ENCODE data around the gene SLC22A12.

SLC22A12 gene

DNA sequence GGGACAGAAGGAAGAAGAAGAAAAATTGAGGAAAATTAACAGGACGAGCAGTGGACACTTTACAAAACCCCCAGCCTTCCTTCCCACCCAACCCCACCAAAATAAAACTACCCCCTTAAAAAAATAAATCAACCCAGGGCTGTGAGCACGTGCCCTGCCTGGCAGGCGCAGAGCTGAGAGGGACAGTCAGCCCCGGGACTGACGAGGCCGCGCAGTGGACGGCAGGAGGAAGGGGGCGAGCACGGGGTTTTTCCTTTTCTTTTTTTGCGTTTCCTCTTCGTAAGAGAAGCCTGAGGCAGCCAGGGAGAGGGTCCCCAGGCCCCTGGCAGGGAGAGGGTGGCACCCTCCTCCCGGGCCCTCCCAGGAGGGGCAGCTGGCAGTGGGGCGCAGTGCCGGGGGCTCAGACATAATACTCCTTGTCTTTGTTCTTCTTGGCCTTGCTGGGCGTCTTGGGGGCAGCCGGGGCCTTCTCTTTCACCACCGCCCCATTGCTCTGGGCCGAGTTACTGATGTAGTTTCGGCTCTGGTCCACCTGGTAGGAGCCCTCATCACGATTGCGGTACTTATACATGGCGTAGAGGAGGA lies 15.9 kb downstream of the SLC22A12 start:
- no peak overlapping the region for H3K4me3 ChIP-seq (ENCODE audit: low read length)
- no peak overlapping the region for H2AFZ ChIP-seq (ENCODE audit: low read depth, low read length)
- H3K27me3 ChIP-seq (ENCODE audit: insufficient read depth, low read length): no peaks in the 10 kb centered on the region
- no peaks in the 10 kb centered on the region for H3K9me3 ChIP-seq (ENCODE audit: low read length)
- H3K36me3 ChIP-seq (ENCODE audit: insufficient read depth, low read length): no peaks in the 10 kb centered on the region
- H3K4me1 ChIP-seq (ENCODE audit: insufficient read depth, low read length): peaks cover 13% of the 10 kb centered on the region

DNA sequence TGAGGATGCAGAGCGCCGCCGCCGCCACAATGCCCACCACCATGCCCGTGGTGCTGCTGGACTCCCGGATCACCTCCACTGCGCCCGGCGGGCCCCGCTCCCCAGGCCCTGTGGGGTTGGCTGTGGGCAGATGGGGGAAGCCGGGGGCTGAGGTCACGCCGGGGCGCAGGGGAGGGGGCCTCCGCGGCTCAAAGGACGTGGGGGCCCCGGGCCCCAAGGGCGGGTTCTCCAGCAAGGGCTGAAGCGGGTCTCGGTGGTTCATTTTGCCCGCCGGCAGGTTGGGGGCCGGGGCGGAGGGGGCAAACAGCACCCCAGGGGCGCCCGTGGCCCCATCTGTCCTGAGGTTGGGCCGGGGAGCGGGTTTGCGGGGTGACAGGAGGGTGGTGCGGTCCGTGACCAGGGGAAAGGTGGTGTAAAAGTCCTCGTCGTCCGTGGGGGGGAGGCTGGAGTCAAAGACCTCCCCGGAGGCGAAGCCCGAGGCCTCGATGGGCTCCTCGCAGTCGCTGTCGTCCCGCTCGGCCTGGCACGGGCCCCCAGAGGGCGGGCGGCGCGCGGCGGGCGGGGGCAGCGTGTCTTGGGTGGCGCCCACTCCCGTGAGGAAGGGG lies 16.5 kb downstream of the SLC22A12 start:
- H3K9me3 ChIP-seq (ENCODE audit: low read length): no peaks in the 10 kb centered on the region
- no peaks in the 10 kb centered on the region for H3K36me3 ChIP-seq (ENCODE audit: insufficient read depth, low read length)
- H3K27me3 ChIP-seq (ENCODE audit: insufficient read depth, low read length): no peaks in the 10 kb centered on the region
- peaks cover 13% of the 10 kb centered on the region for H3K4me1 ChIP-seq (ENCODE audit: insufficient read depth, low read length)
- no peak overlapping the region for H3K4me3 ChIP-seq (ENCODE audit: low read length)
- H2AFZ ChIP-seq (ENCODE audit: low read depth, low read length): no peak overlapping the region

- H2AFZ ChIP-seq (ENCODE audit: low read depth, low read length): no peak overlapping the region
- no peaks in the 10 kb centered on the region for H3K27me3 ChIP-seq (ENCODE audit: insufficient read depth, low read length)
- H3K36me3 ChIP-seq (ENCODE audit: insufficient read depth, low read length): no peaks in the 10 kb centered on the region
- no peaks in the 10 kb centered on the region for H3K9me3 ChIP-seq (ENCODE audit: low read length)
- H3K4me1 ChIP-seq (ENCODE audit: insufficient read depth, low read length): peaks cover 8% of the 10 kb centered on the region
- H3K4me3 ChIP-seq (ENCODE audit: low read length): no peak overlapping the region
These were observed 17.0 kb downstream of the SLC22A12 start for GRCh38 chr11:64608046-64608445.

DNA sequence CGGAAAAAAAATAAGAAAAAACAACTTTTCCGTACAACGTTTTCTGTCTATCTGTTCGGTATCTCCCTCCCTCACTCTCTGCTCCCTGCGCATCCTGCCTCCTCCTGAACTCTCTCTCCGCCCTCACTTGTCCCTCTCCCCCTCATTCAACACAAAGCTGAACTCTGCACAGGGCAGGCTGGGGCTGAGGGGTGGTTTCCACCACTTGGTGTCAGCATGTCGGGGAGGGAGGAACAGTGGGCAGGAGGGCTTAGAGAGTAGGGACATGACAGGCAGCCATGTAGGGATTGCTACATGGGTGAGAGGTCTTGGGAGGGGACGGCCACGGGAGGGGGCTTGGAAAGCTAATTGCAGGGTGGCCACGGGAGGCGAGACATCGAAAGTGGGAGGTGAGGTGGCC lies 17.6 kb downstream of the SLC22A12 start:
- no peaks in the 10 kb centered on the region for H3K36me3 ChIP-seq (ENCODE audit: insufficient read depth, low read length)
- peaks cover 8% of the 10 kb centered on the region for H3K4me1 ChIP-seq (ENCODE audit: insufficient read depth, low read length)
- no peak overlapping the region for H3K4me3 ChIP-seq (ENCODE audit: low read length)
- H3K9me3 ChIP-seq (ENCODE audit: low read length): no peaks in the 10 kb centered on the region
- no peaks in the 10 kb centered on the region for H3K27me3 ChIP-seq (ENCODE audit: insufficient read depth, low read length)
- H2AFZ ChIP-seq (ENCODE audit: low read depth, low read length): no peak overlapping the region

GRCh38 chr11:64609436-64610047 lies 18.5 kb downstream of the SLC22A12 start:
- peaks cover 8% of the 10 kb centered on the region for H3K4me1 ChIP-seq (ENCODE audit: insufficient read depth, low read length)
- H3K36me3 ChIP-seq (ENCODE audit: insufficient read depth, low read length): no peaks in the 10 kb centered on the region
- no peak overlapping the region for H3K4me3 ChIP-seq (ENCODE audit: low read length)
- H3K27me3 ChIP-seq (ENCODE audit: insufficient read depth, low read length): no peaks in the 10 kb centered on the region
- H2AFZ ChIP-seq (ENCODE audit: low read depth, low read length): no peak overlapping the region
- no peaks in the 10 kb centered on the region for H3K9me3 ChIP-seq (ENCODE audit: low read length)

DNA sequence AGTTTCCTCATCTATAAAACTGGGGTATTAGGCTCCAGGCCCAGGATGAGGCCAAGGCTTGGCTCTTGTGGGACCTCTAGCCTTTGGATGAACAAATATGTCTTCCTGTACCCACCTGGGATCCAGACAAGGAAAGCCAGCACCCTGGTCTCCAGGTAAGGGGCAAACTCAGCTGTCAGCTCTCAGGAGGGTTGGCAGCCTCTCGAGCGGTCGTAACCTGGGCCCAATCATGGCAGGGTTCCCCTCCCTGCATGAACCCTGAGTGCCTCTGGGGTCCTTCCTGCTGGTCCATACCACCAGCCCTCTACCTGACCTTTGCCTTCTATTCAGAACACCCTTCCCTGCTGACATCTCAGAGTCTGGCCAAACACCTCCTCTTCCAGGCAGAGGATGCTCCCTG lies 19.6 kb downstream of the SLC22A12 start:
- Histone ChIP-seq H3K36me3 (ENCODE audit: insufficient read depth, low read length) (no peaks in the 10 kb centered on the region), H3K27me3 (ENCODE audit: insufficient read depth, low read length) (no peaks in the 10 kb centered on the region), H3K4me3 (ENCODE audit: low read length) (no peak overlapping the region), H3K9me3 (ENCODE audit: low read length) (no peaks in the 10 kb centered on the region), H2AFZ (ENCODE audit: low read depth, low read length) (no peak overlapping the region), H3K4me1 (ENCODE audit: insufficient read depth, low read length) (peaks cover 5% of the 10 kb centered on the region)

- Histone ChIP-seq H2AFZ (ENCODE audit: low read depth, low read length) (no peak overlapping the region), H3K4me1 (ENCODE audit: insufficient read depth, low read length) (peaks cover 5% of the 10 kb centered on the region), H3K4me3 (ENCODE audit: low read length) (no peak overlapping the region), H3K27me3 (ENCODE audit: insufficient read depth, low read length) (no peaks in the 10 kb centered on the region), H3K36me3 (ENCODE audit: insufficient read depth, low read length) (no peaks in the 10 kb centered on the region), H3K9me3 (ENCODE audit: low read length) (no peaks in the 10 kb centered on the region)
These were observed 20.2 kb downstream of the SLC22A12 start for GRCh38 chr11:64611176-64611575.

GRCh38 chr11:64611869-64612646 lies 21.0 kb downstream of the SLC22A12 start:
- H3K4me3 ChIP-seq (ENCODE audit: low read length): no peak overlapping the region
- peaks cover 5% of the 10 kb centered on the region for H3K4me1 ChIP-seq (ENCODE audit: insufficient read depth, low read length)
- no peaks in the 10 kb centered on the region for H3K9me3 ChIP-seq (ENCODE audit: low read length)
- no peaks in the 10 kb centered on the region for H3K27me3 ChIP-seq (ENCODE audit: insufficient read depth, low read length)
- H3K36me3 ChIP-seq (ENCODE audit: insufficient read depth, low read length): no peaks in the 10 kb centered on the region
- no peak overlapping the region for H2AFZ ChIP-seq (ENCODE audit: low read depth, low read length)

GRCh38 chr11:64613648-64614047 lies 22.6 kb downstream of the SLC22A12 start:
- no peaks in the 10 kb centered on the region for H3K36me3 ChIP-seq (ENCODE audit: insufficient read depth, low read length)

GRCh38 chr11:64614917-64615316 lies 23.9 kb downstream of the SLC22A12 start:
- H3K36me3 ChIP-seq (ENCODE audit: insufficient read depth, low read length): no peaks in the 10 kb centered on the region
- H3K27me3 ChIP-seq (ENCODE audit: insufficient read depth, low read length): no peaks in the 10 kb centered on the region
- H3K4me1 ChIP-seq (ENCODE audit: insufficient read depth, low read length): peaks cover 5% of the 10 kb centered on the region
- H2AFZ ChIP-seq (ENCODE audit: low read depth, low read length): no peak overlapping the region
- no peak overlapping the region for H3K4me3 ChIP-seq (ENCODE audit: low read length)
- no peaks in the 10 kb centered on the region for H3K9me3 ChIP-seq (ENCODE audit: low read length)

More at GRCh38 chr11:64613648-64614047, 22.6 kb downstream of the SLC22A12 start:
- Histone ChIP-seq H2AFZ (ENCODE audit: low read depth, low read length) (no peak overlapping the region), H3K4me1 (ENCODE audit: insufficient read depth, low read length) (peaks cover 2% of the 10 kb centered on the region), H3K4me3 (ENCODE audit: low read length) (no peak overlapping the region), H3K9me3 (ENCODE audit: low read length) (no peaks in the 10 kb centered on the region), H3K27me3 (ENCODE audit: insufficient read depth, low read length) (no peaks in the 10 kb centered on the region)

- Histone ChIP-seq H2AFZ (ENCODE audit: low read depth, low read length) (no peak overlapping the region), H3K9me3 (ENCODE audit: low read length) (no peaks in the 10 kb centered on the region), H3K4me1 (ENCODE audit: insufficient read depth, low read length) (peaks cover 24% of the 10 kb centered on the region), H3K4me3 (ENCODE audit: low read length) (no peak overlapping the region), H3K36me3 (ENCODE audit: insufficient read depth, low read length) (no peaks in the 10 kb centered on the region), H3K27me3 (ENCODE audit: insufficient read depth, low read length) (no peaks in the 10 kb centered on the region)
These were observed 25.8 kb downstream of the SLC22A12 start for GRCh38 chr11:64616817-64617216.

GRCh38 chr11:64619196-64619595 lies 28.2 kb downstream of the SLC22A12 start:
- no peak overlapping the region for H2AFZ ChIP-seq (ENCODE audit: low read depth, low read length)
- peaks cover 4% of the 10 kb centered on the region for H3K36me3 ChIP-seq (ENCODE audit: insufficient read depth, low read length)

DNA sequence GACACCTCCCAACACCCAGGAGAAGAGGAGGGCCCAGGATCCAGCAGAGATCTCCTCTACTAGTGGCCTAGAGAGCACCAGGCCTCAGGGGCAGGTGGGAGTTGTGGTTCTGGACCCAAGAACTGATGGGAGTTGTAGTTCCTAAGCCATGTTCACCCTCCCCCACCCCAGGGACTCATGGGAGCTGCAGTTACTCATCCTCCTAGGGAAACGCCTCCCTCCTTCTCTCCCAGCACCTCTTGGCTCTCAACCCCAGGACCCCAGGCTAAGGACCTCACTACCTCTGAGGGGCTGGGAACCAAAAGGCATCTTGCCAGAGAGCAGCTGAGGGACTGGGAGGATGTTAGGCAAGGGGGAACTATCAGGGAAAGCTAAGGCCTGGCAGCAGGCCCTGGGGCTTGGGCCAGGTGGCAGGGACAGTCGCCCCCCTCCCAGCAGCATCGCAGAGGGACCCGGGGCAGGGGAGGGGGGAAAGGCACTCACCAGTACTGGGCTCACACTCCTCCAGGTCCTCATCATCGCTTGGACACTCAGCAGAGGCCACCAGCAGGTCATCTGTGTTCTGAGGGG lies 28.9 kb downstream of the SLC22A12 start:
- no peak overlapping the region for H3K4me3 ChIP-seq (ENCODE audit: low read length)
- peaks cover 4% of the 10 kb centered on the region for H3K36me3 ChIP-seq (ENCODE audit: insufficient read depth, low read length)
- no peaks in the 10 kb centered on the region for H3K27me3 ChIP-seq (ENCODE audit: insufficient read depth, low read length)
- no peaks in the 10 kb centered on the region for H3K9me3 ChIP-seq (ENCODE audit: low read length)
- no peak overlapping the region for H2AFZ ChIP-seq (ENCODE audit: low read depth, low read length)
- peaks cover 25% of the 10 kb centered on the region for H3K4me1 ChIP-seq (ENCODE audit: insufficient read depth, low read length)

More at GRCh38 chr11:64619196-64619595, 28.2 kb downstream of the SLC22A12 start:
- Histone ChIP-seq H3K4me3 (ENCODE audit: low read length) (no peak overlapping the region), H3K4me1 (ENCODE audit: insufficient read depth, low read length) (peaks cover 25% of the 10 kb centered on the region), H3K27me3 (ENCODE audit: insufficient read depth, low read length) (no peaks in the 10 kb centered on the region), H3K9me3 (ENCODE audit: low read length) (no peaks in the 10 kb centered on the region)

Data from neuron (in vitro differentiated cells).